Measurements from ENCODE around the gene PAK2. TPM values are rescaled to one million over a fixed set of nuclear protein-coding genes. Genes with fewer than 3 reads are reported as not detected.
A peak's percentile ranks its signal among the peaks of the same experiment; 100 is the strongest.

Gene PAK2
- total RNA-seq, 1 experiment from 2014 or later = 50.7 TPM

DNA sequence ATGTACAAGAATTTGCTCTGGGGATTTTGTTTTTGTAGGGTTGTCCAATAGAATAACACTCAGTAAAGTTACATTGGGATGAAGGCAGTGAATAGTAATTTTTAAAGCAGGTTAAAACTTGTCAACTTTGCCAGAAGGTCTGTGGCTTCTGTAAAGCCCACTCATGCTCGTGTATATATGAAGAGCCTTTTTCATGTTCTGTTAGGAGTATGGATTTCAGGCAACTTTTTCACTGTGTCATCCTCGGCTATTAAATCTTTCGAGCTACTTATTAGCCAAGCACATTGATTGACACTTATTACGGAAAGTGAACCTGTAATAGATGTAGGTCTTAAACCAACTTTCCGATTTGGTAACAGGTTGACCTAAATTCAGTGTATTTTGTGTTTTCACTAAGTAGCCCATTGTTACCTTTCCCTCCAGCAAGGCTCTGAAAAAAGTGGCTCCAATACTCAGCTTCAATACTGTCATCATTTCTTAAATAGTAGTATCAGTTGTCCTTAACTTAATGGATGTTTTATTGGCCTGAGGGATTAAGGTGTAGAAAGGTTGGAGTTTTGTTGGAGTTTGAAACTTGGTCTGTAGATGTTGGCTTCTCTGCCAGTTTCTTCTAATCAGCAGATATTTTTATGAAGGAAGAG, 1.7 kb downstream of the PAK2 start:
- H3K27me3 Mint-ChIP-seq (ENCODE audit: low read depth) = no peaks in the 10 kb centered on the region
- ChIA-PET CTCF (interaction anchor here (1.8 kb wide), 1 partner anchor 218 kb away, joined by 5 read pairs; no protein-coding TSS in a partner anchor), POLR2A (interaction anchor here (1.0 to 1.5 kb wide), 3 partner anchors 34 to 212 kb away, joined by 3 to 8 read pairs (median 4); partner anchors contain the start of genes FBXO45 and WDR53)
- peaks cover 2% of the 10 kb centered on the region; the same call in 1 of the 2 replicates for H3K36me3 Mint-ChIP-seq
- H3K9me3 Mint-ChIP-seq = peaks cover 6% of the 10 kb centered on the region
- no peak for DNase-seq (ENCODE audit: low spot score)
- H3K4me3 Mint-ChIP-seq = peak overlapping the region; percentile 100
- H3K27ac Mint-ChIP-seq = peak overlapping the region; percentile 100
- ATAC-seq = no peak
- TF ChIP-seq GABPB1 (CRISPR knock-in tag; IDR thresholded peaks at IDR 0.05) (no peak), CREM (CRISPR knock-in tag; IDR thresholded peaks at IDR 0.05) (no peak), MXD4 (CRISPR knock-in tag; IDR thresholded peaks at IDR 0.05; ENCODE audit: borderline replicate concordance) (no peak), OVOL2 (CRISPR knock-in tag; IDR thresholded peaks at IDR 0.05; ENCODE audit: borderline replicate concordance) (no peak), ESRRA (CRISPR knock-in tag; IDR thresholded peaks at IDR 0.05; ENCODE audit: borderline replicate concordance) (no peak), SMAD3 (CRISPR knock-in tag; IDR thresholded peaks at IDR 0.05; ENCODE audit: borderline replicate concordance) (no peak), ZBTB21 (CRISPR knock-in tag; IDR thresholded peaks at IDR 0.05; ENCODE audit: borderline replicate concordance) (no peak), SOX15 (CRISPR knock-in tag; IDR thresholded peaks at IDR 0.05) (no peak), NFYB (CRISPR knock-in tag; conservative IDR thresholded peaks at IDR 0.05; ENCODE audit: low read depth) (no peak)
- TF ChIP-seq, protein P1, sequence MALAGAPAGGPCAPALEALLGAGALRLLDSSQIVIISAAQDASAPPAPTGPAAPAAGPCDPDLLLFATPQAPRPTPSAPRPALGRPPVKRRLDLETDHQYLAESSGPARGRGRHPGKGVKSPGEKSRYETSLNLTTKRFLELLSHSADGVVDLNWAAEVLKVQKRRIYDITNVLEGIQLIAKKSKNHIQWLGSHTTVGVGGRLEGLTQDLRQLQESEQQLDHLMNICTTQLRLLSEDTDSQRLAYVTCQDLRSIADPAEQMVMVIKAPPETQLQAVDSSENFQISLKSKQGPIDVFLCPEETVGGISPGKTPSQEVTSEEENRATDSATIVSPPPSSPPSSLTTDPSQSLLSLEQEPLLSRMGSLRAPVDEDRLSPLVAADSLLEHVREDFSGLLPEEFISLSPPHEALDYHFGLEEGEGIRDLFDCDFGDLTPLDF (CRISPR knock-in tag; IDR thresholded peaks at IDR 0.05) = no peak
- TF ChIP-seq, protein P2, sequence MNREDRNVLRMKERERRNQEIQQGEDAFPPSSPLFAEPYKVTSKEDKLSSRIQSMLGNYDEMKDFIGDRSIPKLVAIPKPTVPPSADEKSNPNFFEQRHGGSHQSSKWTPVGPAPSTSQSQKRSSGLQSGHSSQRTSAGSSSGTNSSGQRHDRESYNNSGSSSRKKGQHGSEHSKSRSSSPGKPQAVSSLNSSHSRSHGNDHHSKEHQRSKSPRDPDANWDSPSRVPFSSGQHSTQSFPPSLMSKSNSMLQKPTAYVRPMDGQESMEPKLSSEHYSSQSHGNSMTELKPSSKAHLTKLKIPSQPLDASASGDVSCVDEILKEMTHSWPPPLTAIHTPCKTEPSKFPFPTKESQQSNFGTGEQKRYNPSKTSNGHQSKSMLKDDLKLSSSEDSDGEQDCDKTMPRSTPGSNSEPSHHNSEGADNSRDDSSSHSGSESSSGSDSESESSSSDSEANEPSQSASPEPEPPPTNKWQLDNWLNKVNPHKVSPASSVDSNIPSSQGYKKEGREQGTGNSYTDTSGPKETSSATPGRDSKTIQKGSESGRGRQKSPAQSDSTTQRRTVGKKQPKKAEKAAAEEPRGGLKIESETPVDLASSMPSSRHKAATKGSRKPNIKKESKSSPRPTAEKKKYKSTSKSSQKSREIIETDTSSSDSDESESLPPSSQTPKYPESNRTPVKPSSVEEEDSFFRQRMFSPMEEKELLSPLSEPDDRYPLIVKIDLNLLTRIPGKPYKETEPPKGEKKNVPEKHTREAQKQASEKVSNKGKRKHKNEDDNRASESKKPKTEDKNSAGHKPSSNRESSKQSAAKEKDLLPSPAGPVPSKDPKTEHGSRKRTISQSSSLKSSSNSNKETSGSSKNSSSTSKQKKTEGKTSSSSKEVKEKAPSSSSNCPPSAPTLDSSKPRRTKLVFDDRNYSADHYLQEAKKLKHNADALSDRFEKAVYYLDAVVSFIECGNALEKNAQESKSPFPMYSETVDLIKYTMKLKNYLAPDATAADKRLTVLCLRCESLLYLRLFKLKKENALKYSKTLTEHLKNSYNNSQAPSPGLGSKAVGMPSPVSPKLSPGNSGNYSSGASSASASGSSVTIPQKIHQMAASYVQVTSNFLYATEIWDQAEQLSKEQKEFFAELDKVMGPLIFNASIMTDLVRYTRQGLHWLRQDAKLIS (CRISPR knock-in tag; IDR thresholded peaks at IDR 0.05; ENCODE audit: borderline replicate concordance) = no peak
- TF ChIP-seq, protein P3, sequence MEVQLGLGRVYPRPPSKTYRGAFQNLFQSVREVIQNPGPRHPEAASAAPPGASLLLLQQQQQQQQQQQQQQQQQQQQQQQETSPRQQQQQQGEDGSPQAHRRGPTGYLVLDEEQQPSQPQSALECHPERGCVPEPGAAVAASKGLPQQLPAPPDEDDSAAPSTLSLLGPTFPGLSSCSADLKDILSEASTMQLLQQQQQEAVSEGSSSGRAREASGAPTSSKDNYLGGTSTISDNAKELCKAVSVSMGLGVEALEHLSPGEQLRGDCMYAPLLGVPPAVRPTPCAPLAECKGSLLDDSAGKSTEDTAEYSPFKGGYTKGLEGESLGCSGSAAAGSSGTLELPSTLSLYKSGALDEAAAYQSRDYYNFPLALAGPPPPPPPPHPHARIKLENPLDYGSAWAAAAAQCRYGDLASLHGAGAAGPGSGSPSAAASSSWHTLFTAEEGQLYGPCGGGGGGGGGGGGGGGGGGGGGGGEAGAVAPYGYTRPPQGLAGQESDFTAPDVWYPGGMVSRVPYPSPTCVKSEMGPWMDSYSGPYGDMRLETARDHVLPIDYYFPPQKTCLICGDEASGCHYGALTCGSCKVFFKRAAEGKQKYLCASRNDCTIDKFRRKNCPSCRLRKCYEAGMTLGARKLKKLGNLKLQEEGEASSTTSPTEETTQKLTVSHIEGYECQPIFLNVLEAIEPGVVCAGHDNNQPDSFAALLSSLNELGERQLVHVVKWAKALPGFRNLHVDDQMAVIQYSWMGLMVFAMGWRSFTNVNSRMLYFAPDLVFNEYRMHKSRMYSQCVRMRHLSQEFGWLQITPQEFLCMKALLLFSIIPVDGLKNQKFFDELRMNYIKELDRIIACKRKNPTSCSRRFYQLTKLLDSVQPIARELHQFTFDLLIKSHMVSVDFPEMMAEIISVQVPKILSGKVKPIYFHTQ (CRISPR knock-in tag; IDR thresholded peaks at IDR 0.05) = no peak
- TF ChIP-seq, protein P4, sequence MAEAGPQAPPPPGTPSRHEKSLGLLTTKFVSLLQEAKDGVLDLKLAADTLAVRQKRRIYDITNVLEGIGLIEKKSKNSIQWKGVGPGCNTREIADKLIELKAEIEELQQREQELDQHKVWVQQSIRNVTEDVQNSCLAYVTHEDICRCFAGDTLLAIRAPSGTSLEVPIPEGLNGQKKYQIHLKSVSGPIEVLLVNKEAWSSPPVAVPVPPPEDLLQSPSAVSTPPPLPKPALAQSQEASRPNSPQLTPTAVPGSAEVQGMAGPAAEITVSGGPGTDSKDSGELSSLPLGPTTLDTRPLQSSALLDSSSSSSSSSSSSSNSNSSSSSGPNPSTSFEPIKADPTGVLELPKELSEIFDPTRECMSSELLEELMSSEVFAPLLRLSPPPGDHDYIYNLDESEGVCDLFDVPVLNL (CRISPR knock-in tag; IDR thresholded peaks at IDR 0.05; ENCODE audit: borderline replicate concordance, low read depth) = no peak
- TF ChIP-seq, protein P5, sequence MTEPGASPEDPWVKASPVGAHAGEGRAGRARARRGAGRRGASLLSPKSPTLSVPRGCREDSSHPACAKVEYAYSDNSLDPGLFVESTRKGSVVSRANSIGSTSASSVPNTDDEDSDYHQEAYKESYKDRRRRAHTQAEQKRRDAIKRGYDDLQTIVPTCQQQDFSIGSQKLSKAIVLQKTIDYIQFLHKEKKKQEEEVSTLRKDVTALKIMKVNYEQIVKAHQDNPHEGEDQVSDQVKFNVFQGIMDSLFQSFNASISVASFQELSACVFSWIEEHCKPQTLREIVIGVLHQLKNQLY (CRISPR knock-in tag; IDR thresholded peaks at IDR 0.05) = no peak
- TF ChIP-seq, protein P6, sequence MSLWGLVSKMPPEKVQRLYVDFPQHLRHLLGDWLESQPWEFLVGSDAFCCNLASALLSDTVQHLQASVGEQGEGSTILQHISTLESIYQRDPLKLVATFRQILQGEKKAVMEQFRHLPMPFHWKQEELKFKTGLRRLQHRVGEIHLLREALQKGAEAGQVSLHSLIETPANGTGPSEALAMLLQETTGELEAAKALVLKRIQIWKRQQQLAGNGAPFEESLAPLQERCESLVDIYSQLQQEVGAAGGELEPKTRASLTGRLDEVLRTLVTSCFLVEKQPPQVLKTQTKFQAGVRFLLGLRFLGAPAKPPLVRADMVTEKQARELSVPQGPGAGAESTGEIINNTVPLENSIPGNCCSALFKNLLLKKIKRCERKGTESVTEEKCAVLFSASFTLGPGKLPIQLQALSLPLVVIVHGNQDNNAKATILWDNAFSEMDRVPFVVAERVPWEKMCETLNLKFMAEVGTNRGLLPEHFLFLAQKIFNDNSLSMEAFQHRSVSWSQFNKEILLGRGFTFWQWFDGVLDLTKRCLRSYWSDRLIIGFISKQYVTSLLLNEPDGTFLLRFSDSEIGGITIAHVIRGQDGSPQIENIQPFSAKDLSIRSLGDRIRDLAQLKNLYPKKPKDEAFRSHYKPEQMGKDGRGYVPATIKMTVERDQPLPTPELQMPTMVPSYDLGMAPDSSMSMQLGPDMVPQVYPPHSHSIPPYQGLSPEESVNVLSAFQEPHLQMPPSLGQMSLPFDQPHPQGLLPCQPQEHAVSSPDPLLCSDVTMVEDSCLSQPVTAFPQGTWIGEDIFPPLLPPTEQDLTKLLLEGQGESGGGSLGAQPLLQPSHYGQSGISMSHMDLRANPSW (CRISPR knock-in tag; conservative IDR thresholded peaks at IDR 0.05; ENCODE audit: low read depth) = no peak
- TF ChIP-seq, protein P7, sequence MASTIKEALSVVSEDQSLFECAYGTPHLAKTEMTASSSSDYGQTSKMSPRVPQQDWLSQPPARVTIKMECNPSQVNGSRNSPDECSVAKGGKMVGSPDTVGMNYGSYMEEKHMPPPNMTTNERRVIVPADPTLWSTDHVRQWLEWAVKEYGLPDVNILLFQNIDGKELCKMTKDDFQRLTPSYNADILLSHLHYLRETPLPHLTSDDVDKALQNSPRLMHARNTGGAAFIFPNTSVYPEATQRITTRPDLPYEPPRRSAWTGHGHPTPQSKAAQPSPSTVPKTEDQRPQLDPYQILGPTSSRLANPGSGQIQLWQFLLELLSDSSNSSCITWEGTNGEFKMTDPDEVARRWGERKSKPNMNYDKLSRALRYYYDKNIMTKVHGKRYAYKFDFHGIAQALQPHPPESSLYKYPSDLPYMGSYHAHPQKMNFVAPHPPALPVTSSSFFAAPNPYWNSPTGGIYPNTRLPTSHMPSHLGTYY (CRISPR knock-in tag; IDR thresholded peaks at IDR 0.05) = no peak
- TF ChIP-seq, protein P8, sequence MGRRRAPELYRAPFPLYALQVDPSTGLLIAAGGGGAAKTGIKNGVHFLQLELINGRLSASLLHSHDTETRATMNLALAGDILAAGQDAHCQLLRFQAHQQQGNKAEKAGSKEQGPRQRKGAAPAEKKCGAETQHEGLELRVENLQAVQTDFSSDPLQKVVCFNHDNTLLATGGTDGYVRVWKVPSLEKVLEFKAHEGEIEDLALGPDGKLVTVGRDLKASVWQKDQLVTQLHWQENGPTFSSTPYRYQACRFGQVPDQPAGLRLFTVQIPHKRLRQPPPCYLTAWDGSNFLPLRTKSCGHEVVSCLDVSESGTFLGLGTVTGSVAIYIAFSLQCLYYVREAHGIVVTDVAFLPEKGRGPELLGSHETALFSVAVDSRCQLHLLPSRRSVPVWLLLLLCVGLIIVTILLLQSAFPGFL (CRISPR knock-in tag; IDR thresholded peaks at IDR 0.05; ENCODE audit: borderline replicate concordance) = no peak
- TF ChIP-seq, protein P9, sequence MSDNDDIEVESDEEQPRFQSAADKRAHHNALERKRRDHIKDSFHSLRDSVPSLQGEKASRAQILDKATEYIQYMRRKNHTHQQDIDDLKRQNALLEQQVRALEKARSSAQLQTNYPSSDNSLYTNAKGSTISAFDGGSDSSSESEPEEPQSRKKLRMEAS (CRISPR knock-in tag; IDR thresholded peaks at IDR 0.05) = no peak
- TF ChIP-seq, protein P10, sequence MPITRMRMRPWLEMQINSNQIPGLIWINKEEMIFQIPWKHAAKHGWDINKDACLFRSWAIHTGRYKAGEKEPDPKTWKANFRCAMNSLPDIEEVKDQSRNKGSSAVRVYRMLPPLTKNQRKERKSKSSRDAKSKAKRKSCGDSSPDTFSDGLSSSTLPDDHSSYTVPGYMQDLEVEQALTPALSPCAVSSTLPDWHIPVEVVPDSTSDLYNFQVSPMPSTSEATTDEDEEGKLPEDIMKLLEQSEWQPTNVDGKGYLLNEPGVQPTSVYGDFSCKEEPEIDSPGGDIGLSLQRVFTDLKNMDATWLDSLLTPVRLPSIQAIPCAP (CRISPR knock-in tag; IDR thresholded peaks at IDR 0.05) = no peak
- H3K4me1 Mint-ChIP-seq = peaks cover 39% of the 10 kb centered on the region

Measured in WTC11 (cell line).